ENCODE results near the gene MAPKAPK2. TPM values are rescaled to one million over a fixed set of nuclear protein-coding genes. Genes with fewer than 3 reads are reported as not detected.

The MAPKAPK2 gene
- total RNA-seq, 2 donors from 2014 or later: 62.5 to 80.8 TPM

- no peak for DNase-seq
- ATAC-seq: no peak
- intact Hi-C loops (cut with DNase I, micrococcal nuclease): loop anchor here in 1 of 2 donors (10.0 kb wide), 1 partner anchor 73 kb away; no protein-coding TSS in a partner anchor
These were observed 43.4 kb downstream of the MAPKAPK2 start for GRCh38 chr1:206727981-206728696.

- intact Hi-C loops (cut with DNase I, micrococcal nuclease): loop anchor here in 1 of 2 donors (10.0 kb wide), 1 partner anchor 74 kb away; no protein-coding TSS in a partner anchor
- DNase-seq (no peak), ATAC-seq (no peak)
These were observed 43.9 kb downstream of the MAPKAPK2 start for GRCh38 chr1:206728697-206728987.

GRCh38 chr1:206729050-206729449, 44.3 kb downstream of the MAPKAPK2 start:
- DNase-seq: no peak
- intact Hi-C loops (cut with DNase I, micrococcal nuclease): loop anchor here in 1 of 2 donors (10.0 kb wide), 1 partner anchor 74 kb away; no protein-coding TSS in a partner anchor
- no peak for ATAC-seq

GRCh38 chr1:206729507-206729906, 44.8 kb downstream of the MAPKAPK2 start:
- ATAC-seq (no peak), DNase-seq (no peak)
- intact Hi-C loops (cut with DNase I, micrococcal nuclease): loop anchor here in 1 of 2 donors (10.0 kb wide), 1 partner anchor 75 kb away; no protein-coding TSS in a partner anchor

- ATAC-seq (no peak), DNase-seq (no peak)
- intact Hi-C loops (cut with DNase I, micrococcal nuclease): loop anchor here in 1 of 2 donors (10.0 kb wide), 1 partner anchor 182 kb away; no protein-coding TSS in a partner anchor
These were observed 47.8 kb downstream of the MAPKAPK2 start for GRCh38 chr1:206732508-206732907.

GRCh38 chr1:206732992-206733391, 48.3 kb downstream of the MAPKAPK2 start:
- no peak for DNase-seq
- intact Hi-C loops (cut with DNase I, micrococcal nuclease): loop anchor here in 1 of 2 donors (10.0 kb wide), 1 partner anchor 182 kb away; no protein-coding TSS in a partner anchor
- no peak for ATAC-seq

GRCh38 chr1:206734499-206735142, 49.9 kb downstream of the MAPKAPK2 start:
- DNase-seq (peak in 1 of 2 donors; percentile 72), ATAC-seq (peak; percentile 60)
- intact Hi-C loops (cut with DNase I, micrococcal nuclease): loop anchor here in 1 of 2 donors (10.0 kb wide), 1 partner anchor 180 kb away; no protein-coding TSS in a partner anchor

GRCh38 chr1:206735553-206736031, 50.9 kb downstream of the MAPKAPK2 start:
- no peak for ATAC-seq
- DNase-seq: no peak
- intact Hi-C loops (cut with DNase I, micrococcal nuclease): loop anchor here in 1 of 2 donors (10.0 kb wide), 1 partner anchor 179 kb away; no protein-coding TSS in a partner anchor

- DNase-seq (no peak), ATAC-seq (no peak)
- intact Hi-C loops (cut with DNase I, micrococcal nuclease): loop anchor here in 1 of 2 donors (10.0 kb wide), 1 partner anchor 178 kb away; no protein-coding TSS in a partner anchor
These were observed 52.4 kb downstream of the MAPKAPK2 start for GRCh38 chr1:206736878-206737728.

GRCh38 chr1:206737729-206738201, 53.1 kb downstream of the MAPKAPK2 start:
- DNase-seq: no peak
- intact Hi-C loops (cut with DNase I, micrococcal nuclease): loop anchor here in 1 of 2 donors (10.0 kb wide), 1 partner anchor 177 kb away; no protein-coding TSS in a partner anchor

GRCh38 chr1:206738370-206739366, 54.0 kb downstream of the MAPKAPK2 start:
- DNase-seq (no peak), ATAC-seq (peak; percentile 52)
- intact Hi-C loops (cut with DNase I, micrococcal nuclease): loop anchor here in 1 of 2 donors (10.0 kb wide), 1 partner anchor 176 kb away; no protein-coding TSS in a partner anchor

More at GRCh38 chr1:206737729-206738201, 53.1 kb downstream of the MAPKAPK2 start:
- no peak for ATAC-seq

- ATAC-seq: peak; percentile 21
- intact Hi-C loops (cut with DNase I, micrococcal nuclease): loop anchor here in 1 of 2 donors (10.0 kb wide), 1 partner anchor 175 kb away; no protein-coding TSS in a partner anchor
These were observed 54.8 kb downstream of the MAPKAPK2 start for GRCh38 chr1:206739411-206740076.

GRCh38 chr1:206741142-206741701, 56.5 kb downstream of the MAPKAPK2 start:
- intact Hi-C loops (cut with DNase I, micrococcal nuclease): no loop called here
- ATAC-seq: no peak
- no peak for DNase-seq

More at GRCh38 chr1:206739411-206740076, 54.8 kb downstream of the MAPKAPK2 start:
- peak in 1 of 2 donors; percentile 52 for DNase-seq

- no peak for DNase-seq
- ATAC-seq: no peak
- intact Hi-C loops (cut with DNase I, micrococcal nuclease): no loop called here
These were observed 58.1 kb downstream of the MAPKAPK2 start for GRCh38 chr1:206742719-206743383.

GRCh38 chr1:206744683-206745082, 60.0 kb downstream of the MAPKAPK2 start:
- no peak for ATAC-seq

GRCh38 chr1:206745301-206745700, 60.6 kb downstream of the MAPKAPK2 start:
- no peak for ATAC-seq
- intact Hi-C loops (cut with DNase I, micrococcal nuclease): no loop called here
- DNase-seq: no peak

More at GRCh38 chr1:206744683-206745082, 60.0 kb downstream of the MAPKAPK2 start:
- intact Hi-C loops (cut with DNase I, micrococcal nuclease): no loop called here
- no peak for DNase-seq

All from left colon (tissue), 2 donors.